ENCODE results near the gene FRMD4A. TPM values are rescaled to one million over a fixed set of nuclear protein-coding genes. Genes with fewer than 3 reads are reported as not detected.

The FRMD4A gene
- total RNA-seq, 1 experiment from 2014 or later = 19.6 TPM

DNA sequence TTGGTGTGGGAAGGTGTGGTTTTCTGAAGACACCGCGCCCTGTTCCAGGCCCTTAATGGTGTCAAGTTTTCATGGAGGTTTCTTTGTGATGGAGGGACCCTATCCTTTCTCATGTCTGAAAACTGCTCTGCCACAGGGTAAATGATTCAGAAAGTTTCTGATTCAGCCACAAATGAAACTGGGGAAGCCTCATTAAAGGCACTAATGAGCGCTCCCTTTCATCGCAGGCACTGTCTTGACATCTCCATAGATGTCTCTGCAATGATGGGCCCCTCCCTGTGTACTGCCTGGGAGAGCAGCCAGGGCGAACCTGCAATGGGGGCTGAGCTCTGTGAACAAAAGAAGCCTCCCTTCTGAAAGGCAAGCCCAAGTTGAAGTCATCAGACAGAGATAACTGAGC, 388.7 kb downstream of the FRMD4A start:
- Histone ChIP-seq H2BK20ac (ENCODE audit: low read depth, low read length, poor library complexity, severe bottlenecking) (no peak overlapping the region), H3K9me3 (ENCODE audit: control insufficient read depth, low read depth, low read length) (no peaks in the 10 kb centered on the region), H3K14ac (ENCODE audit: insufficient read depth, low read length) (no peak overlapping the region; the same call in 1 of the 2 replicates), H3K56ac (ENCODE audit: insufficient read length, low read depth, low read length) (no peak overlapping the region), H2BK120ac (ENCODE audit: low read depth, low read length, poor library complexity, severe bottlenecking) (no peak overlapping the region), H3K4ac (ENCODE audit: low read depth, low read length) (no peak overlapping the region), H2BK15ac (ENCODE audit: low read depth, low read length) (no peak overlapping the region), H3K79me1 (ENCODE audit: insufficient read depth, low read depth, low read length, poor library complexity, severe bottlenecking) (no peaks in the 10 kb centered on the region), H3T11ph (ENCODE audit: low read length) (no peak overlapping the region), H4K91ac (ENCODE audit: insufficient read length, low read depth, low read length) (no peak overlapping the region), H3K27ac (ENCODE audit: insufficient read length, low read depth, low read length) (no peak overlapping the region), H4K8ac (replicated peaks; ENCODE audit: insufficient read length, low read depth, low read length) (no peak overlapping the region), H3K23ac (ENCODE audit: insufficient read length, low read depth, low read length) (no peak overlapping the region), H3K27me3 (ENCODE audit: insufficient read depth, low read length) (no peaks in the 10 kb centered on the region), H2AFZ (ENCODE audit: low read length) (no peak overlapping the region), H3K18ac (ENCODE audit: insufficient read length, low read depth, low read length) (no peak overlapping the region), H3K23me2 (ENCODE audit: insufficient read length, low read depth, low read length, poor library complexity, severe bottlenecking) (no peaks in the 10 kb centered on the region), H2AK5ac (ENCODE audit: insufficient read length, low read length) (no peak overlapping the region), H2BK5ac (ENCODE audit: insufficient read length, low read length) (no peak overlapping the region), H3K4me1 (ENCODE audit: insufficient read depth, low read length) (peaks cover 8% of the 10 kb centered on the region), H3K4me2 (ENCODE audit: insufficient read depth, insufficient read length, low read length) (no peak overlapping the region), H3K9ac (ENCODE audit: extremely low read depth, insufficient read length, low read length) (no peak overlapping the region), H2BK12ac (ENCODE audit: insufficient read length, low read depth, low read length) (no peak overlapping the region), H4K5ac (ENCODE audit: insufficient read length, low read depth, low read length) (no peak overlapping the region), H3K79me2 (ENCODE audit: insufficient read depth, low read length) (no peaks in the 10 kb centered on the region; the same call in 1 of the 2 replicates), H4K20me1 (ENCODE audit: control insufficient read depth, insufficient read depth, insufficient read length) (peaks cover 2% of the 10 kb centered on the region)
- no peak overlapping the region for H3K4me3 Mint-ChIP-seq
- no peak overlapping the region; a peak in 1 of 7 replicates for H3K27ac Mint-ChIP-seq
- H3K4me1 Mint-ChIP-seq = peaks cover 17 to 30% of the 10 kb centered on the region in 2 experiments
- no peaks in the 10 kb centered on the region for H3K27me3 Mint-ChIP-seq (ENCODE audit: low read depth)
- H3K36me3 Mint-ChIP-seq (ENCODE audit: insufficient read depth in 1 of 3, low read depth in 3 of 3) = peaks cover 0 to 5% (median 2%) of the 10 kb centered on the region in 3 experiments; a peak in 2 of 7 replicates
- no peak for TF ChIP-seq CTCF (conservative IDR thresholded peaks at IDR 0.05)
- no peaks in the 10 kb centered on the region for H3K9me3 Mint-ChIP-seq
- no CpG with 5 or more reads among the region's 5 CpGs for WGBS (ENCODE audit: extremely low coverage, insufficient read length, low lambda C conversion rate)
- DNase-seq = no peak

Data from H9 (cell line).